Astrocyte (in vitro differentiated cells and primary cell): ENCODE data around the gene KCNB1. TPM values are rescaled to one million over a fixed set of nuclear protein-coding genes. Genes with fewer than 3 reads are reported as not detected.

Experiments used
- DNase-seq: peaks from one replicate; pipeline ENCODE4 v3.0.0-alpha.2; 2010; ENCODE audit warnings: low read depth
- FAIRE-seq: peaks from 2 replicates; lab custom pipeline; 2011; peaks lifted over from hg19 to GRCh38; lab: Jason Lieb, UNC
- H2AFZ ChIP-seq: 2 replicates; pipeline ENCODE4 v1.6.0; 2012; ENCODE audit warnings: low read depth, low read length, inconsistent platforms
- H3K27ac ChIP-seq: 2 replicates; pipeline ENCODE4 v1.5.1; 2011; ENCODE audit warnings: low read depth, low read length, inconsistent platforms
- H3K27me3 ChIP-seq: 2 replicates; pipeline ENCODE4 v1.6.0; 2011; ENCODE audit warnings: low read length, inconsistent platforms; ENCODE audit not compliant: insufficient read depth
- H3K36me3 ChIP-seq: 2 replicates; pipeline ENCODE4 v1.5.1; 2011; ENCODE audit warnings: low read length, inconsistent platforms; ENCODE audit not compliant: insufficient read depth
- H3K4me1 ChIP-seq: 2 replicates; pipeline ENCODE4 v1.5.1; 2011; ENCODE audit warnings: low read length, inconsistent platforms; ENCODE audit not compliant: insufficient read depth
- H3K4me2 ChIP-seq: 2 replicates; pipeline ENCODE4 v1.6.0; 2012; ENCODE audit warnings: low read length, inconsistent platforms
- H3K4me3 ChIP-seq: 2 replicates; pipeline ENCODE4 v1.5.1; 2011; ENCODE audit warnings: low read depth, mild to moderate bottlenecking, low read length, inconsistent platforms; ENCODE audit not compliant: insufficient read depth
- H3K79me2 ChIP-seq: 2 replicates; pipeline ENCODE4 v1.6.0; 2012; ENCODE audit warnings: mild to moderate bottlenecking, low read length, inconsistent platforms; ENCODE audit not compliant: insufficient read depth
- H3K9ac ChIP-seq: 2 replicates; pipeline ENCODE4 v1.6.0; 2012; ENCODE audit warnings: mild to moderate bottlenecking, low read length, inconsistent platforms
- H3K9me3 ChIP-seq: 2 replicates; pipeline ENCODE4 v1.5.1; 2012; ENCODE audit warnings: low read depth, mild to moderate bottlenecking, low read length, inconsistent platforms; ENCODE audit not compliant: insufficient read depth
- H4K20me1 ChIP-seq: 2 replicates; pipeline ENCODE4 v1.6.0; 2012; ENCODE audit warnings: low read length, inconsistent platforms; ENCODE audit not compliant: insufficient read depth
- H3K27ac Mint-ChIP-seq: one replicate; pipeline ENCODE4 v1.8.0; 2021; ENCODE audit warnings: mild to moderate bottlenecking, mixed read lengths; ENCODE audit not compliant: unreplicated experiment
- H3K27me3 Mint-ChIP-seq: one replicate; pipeline ENCODE4 v1.8.0; 2021; ENCODE audit warnings: low read depth, mixed read lengths; ENCODE audit not compliant: unreplicated experiment
- H3K36me3 Mint-ChIP-seq: one replicate; pipeline ENCODE4 v1.8.0; 2021; ENCODE audit warnings: low read depth, mixed read lengths; ENCODE audit not compliant: unreplicated experiment
- H3K4me1 Mint-ChIP-seq: one replicate; pipeline ENCODE4 v1.8.0; 2021; ENCODE audit warnings: low read depth, mixed read lengths; ENCODE audit not compliant: unreplicated experiment
- H3K4me3 Mint-ChIP-seq: one replicate; pipeline ENCODE4 v1.8.0; 2021; ENCODE audit warnings: mild to moderate bottlenecking, moderate library complexity, mixed read lengths; ENCODE audit not compliant: unreplicated experiment
- H3K9me3 Mint-ChIP-seq: one replicate; pipeline ENCODE4 v1.8.0; 2021; ENCODE audit warnings: mild to moderate bottlenecking, mixed read lengths; ENCODE audit not compliant: unreplicated experiment
- EZH2 ChIP-seq: IDR thresholded peaks from 2 replicates; pipeline ENCODE4 v1.6.1; 2012; ENCODE audit warnings: mild to moderate bottlenecking, low read length, inconsistent platforms; ENCODE audit not compliant: insufficient read depth
- total RNA-seq: library from RNA; stranded (reverse); gene quantifications from 2 replicates; pipeline ENCODE4 v1.2.1, GENCODE V29; 2021
- TF ChIP-seq, protein P1 (sequence below): IDR thresholded peaks from 2 replicates; pipeline ENCODE4 v1.5.1; 2011; ENCODE audit warnings: low read depth, mild to moderate bottlenecking, inconsistent platforms, low read length, moderate library complexity; ENCODE audit not compliant: insufficient read depth

The KCNB1 gene
- total RNA-seq, 1 donor from 2014 or later, result 0.48 TPM

GRCh38 chr20:49395183-49395582, 87.3 kb downstream of the KCNB1 start:
- no peaks in the 10 kb centered on the region for H4K20me1 ChIP-seq
- no peak overlapping the region for H2AFZ ChIP-seq
- peaks cover 3% of the 10 kb centered on the region for H3K4me1 ChIP-seq
- H3K4me2 ChIP-seq, result no peak overlapping the region
- Mint-ChIP-seq H3K4me1 (peaks cover 5% of the 10 kb centered on the region), H3K9me3 (peaks cover 1% of the 10 kb centered on the region), H3K27me3 (peaks cover 31% of the 10 kb centered on the region), H3K27ac (no peak overlapping the region), H3K36me3 (peaks cover 1% of the 10 kb centered on the region), H3K4me3 (no peak overlapping the region)
- FAIRE-seq (no peak), DNase-seq (no peak)
- no peak overlapping the region for H3K9ac ChIP-seq
- H3K27ac ChIP-seq, result no peak overlapping the region
- TF ChIP-seq EZH2, result no peak
- TF ChIP-seq, protein P1, sequence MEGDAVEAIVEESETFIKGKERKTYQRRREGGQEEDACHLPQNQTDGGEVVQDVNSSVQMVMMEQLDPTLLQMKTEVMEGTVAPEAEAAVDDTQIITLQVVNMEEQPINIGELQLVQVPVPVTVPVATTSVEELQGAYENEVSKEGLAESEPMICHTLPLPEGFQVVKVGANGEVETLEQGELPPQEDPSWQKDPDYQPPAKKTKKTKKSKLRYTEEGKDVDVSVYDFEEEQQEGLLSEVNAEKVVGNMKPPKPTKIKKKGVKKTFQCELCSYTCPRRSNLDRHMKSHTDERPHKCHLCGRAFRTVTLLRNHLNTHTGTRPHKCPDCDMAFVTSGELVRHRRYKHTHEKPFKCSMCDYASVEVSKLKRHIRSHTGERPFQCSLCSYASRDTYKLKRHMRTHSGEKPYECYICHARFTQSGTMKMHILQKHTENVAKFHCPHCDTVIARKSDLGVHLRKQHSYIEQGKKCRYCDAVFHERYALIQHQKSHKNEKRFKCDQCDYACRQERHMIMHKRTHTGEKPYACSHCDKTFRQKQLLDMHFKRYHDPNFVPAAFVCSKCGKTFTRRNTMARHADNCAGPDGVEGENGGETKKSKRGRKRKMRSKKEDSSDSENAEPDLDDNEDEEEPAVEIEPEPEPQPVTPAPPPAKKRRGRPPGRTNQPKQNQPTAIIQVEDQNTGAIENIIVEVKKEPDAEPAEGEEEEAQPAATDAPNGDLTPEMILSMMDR, result no peak
- H3K27me3 ChIP-seq, result peaks cover 25% of the 10 kb centered on the region
- H3K9me3 ChIP-seq, result no peaks in the 10 kb centered on the region
- H3K36me3 ChIP-seq, result no peaks in the 10 kb centered on the region
- H3K79me2 ChIP-seq, result no peaks in the 10 kb centered on the region
- H3K4me3 ChIP-seq, result no peak overlapping the region

GRCh38 chr20:49394757-49395156, 87.7 kb downstream of the KCNB1 start:
- Histone ChIP-seq H3K27me3 (peaks cover 25% of the 10 kb centered on the region), H3K79me2 (no peaks in the 10 kb centered on the region), H3K9ac (no peak overlapping the region), H4K20me1 (no peaks in the 10 kb centered on the region), H3K4me3 (no peak overlapping the region), H3K9me3 (no peaks in the 10 kb centered on the region), H2AFZ (no peak overlapping the region), H3K4me2 (no peak overlapping the region), H3K4me1 (no peaks in the 10 kb centered on the region), H3K27ac (no peak overlapping the region), H3K36me3 (no peaks in the 10 kb centered on the region)
- no peak overlapping the region for H3K27ac Mint-ChIP-seq
- DNase-seq (no peak), FAIRE-seq (no peak)
- peaks cover 5% of the 10 kb centered on the region for H3K4me1 Mint-ChIP-seq
- no peak overlapping the region for H3K4me3 Mint-ChIP-seq
- H3K9me3 Mint-ChIP-seq, result peaks cover 2% of the 10 kb centered on the region
- TF ChIP-seq EZH2, result no peak
- peaks cover 1% of the 10 kb centered on the region for H3K36me3 Mint-ChIP-seq
- H3K27me3 Mint-ChIP-seq, result peaks cover 31% of the 10 kb centered on the region

- Histone ChIP-seq H3K79me2 (no peaks in the 10 kb centered on the region), H3K9ac (no peak overlapping the region), H2AFZ (no peak overlapping the region), H3K4me1 (no peaks in the 10 kb centered on the region), H3K4me2 (no peak overlapping the region), H3K27ac (no peak overlapping the region), H4K20me1 (no peaks in the 10 kb centered on the region), H3K27me3 (peaks cover 25% of the 10 kb centered on the region), H3K9me3 (no peaks in the 10 kb centered on the region), H3K36me3 (no peaks in the 10 kb centered on the region), H3K4me3 (no peak overlapping the region)
- no peak for FAIRE-seq
- Mint-ChIP-seq H3K27me3 (peaks cover 31% of the 10 kb centered on the region), H3K36me3 (peaks cover 1% of the 10 kb centered on the region), H3K4me3 (no peak overlapping the region), H3K27ac (no peak overlapping the region), H3K9me3 (peaks cover 3% of the 10 kb centered on the region), H3K4me1 (peaks cover 5% of the 10 kb centered on the region)
- DNase-seq, result no peak
- TF ChIP-seq, protein P1, result no peak
- no peak for TF ChIP-seq EZH2
Measured at GRCh38 chr20:49394264-49394663, 88.2 kb downstream of the KCNB1 start.
